ENCODE data around the gene SNCAIP.

The SNCAIP gene

DNA sequence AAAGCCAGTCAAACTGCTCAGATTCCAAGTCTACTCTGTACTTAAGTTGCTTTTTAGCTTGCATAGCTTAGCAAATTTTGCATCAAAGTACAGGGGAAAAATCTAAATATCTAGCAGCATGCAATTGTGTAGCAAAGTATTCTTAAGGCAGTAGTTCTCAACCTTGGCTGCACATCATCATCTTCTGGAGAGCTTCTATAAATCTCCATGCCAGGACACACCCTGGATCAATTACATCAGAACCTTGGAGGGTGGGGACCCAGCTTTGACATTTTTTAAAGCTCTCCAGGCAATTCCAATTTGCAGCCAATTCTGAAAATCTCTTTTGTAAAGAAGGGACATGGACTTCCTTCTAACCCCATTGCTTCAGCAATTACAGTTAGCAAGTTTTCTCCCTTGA is 187.5 kb downstream of the SNCAIP start:
- no peak overlapping the region for H3K4me3 ChIP-seq (ENCODE audit: low read depth, low read length)
- TF ChIP-seq, protein P1, sequence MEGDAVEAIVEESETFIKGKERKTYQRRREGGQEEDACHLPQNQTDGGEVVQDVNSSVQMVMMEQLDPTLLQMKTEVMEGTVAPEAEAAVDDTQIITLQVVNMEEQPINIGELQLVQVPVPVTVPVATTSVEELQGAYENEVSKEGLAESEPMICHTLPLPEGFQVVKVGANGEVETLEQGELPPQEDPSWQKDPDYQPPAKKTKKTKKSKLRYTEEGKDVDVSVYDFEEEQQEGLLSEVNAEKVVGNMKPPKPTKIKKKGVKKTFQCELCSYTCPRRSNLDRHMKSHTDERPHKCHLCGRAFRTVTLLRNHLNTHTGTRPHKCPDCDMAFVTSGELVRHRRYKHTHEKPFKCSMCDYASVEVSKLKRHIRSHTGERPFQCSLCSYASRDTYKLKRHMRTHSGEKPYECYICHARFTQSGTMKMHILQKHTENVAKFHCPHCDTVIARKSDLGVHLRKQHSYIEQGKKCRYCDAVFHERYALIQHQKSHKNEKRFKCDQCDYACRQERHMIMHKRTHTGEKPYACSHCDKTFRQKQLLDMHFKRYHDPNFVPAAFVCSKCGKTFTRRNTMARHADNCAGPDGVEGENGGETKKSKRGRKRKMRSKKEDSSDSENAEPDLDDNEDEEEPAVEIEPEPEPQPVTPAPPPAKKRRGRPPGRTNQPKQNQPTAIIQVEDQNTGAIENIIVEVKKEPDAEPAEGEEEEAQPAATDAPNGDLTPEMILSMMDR (IDR thresholded peaks at IDR 0.05; ENCODE audit: low read depth, low read length, missing control alignments) = no peak
- DNase-seq (ENCODE audit: low read depth) = no peak
- in situ Hi-C loops (cut with HindIII; ENCODE audit: low sequenced_read_pairs) = no loop called here

DNA sequence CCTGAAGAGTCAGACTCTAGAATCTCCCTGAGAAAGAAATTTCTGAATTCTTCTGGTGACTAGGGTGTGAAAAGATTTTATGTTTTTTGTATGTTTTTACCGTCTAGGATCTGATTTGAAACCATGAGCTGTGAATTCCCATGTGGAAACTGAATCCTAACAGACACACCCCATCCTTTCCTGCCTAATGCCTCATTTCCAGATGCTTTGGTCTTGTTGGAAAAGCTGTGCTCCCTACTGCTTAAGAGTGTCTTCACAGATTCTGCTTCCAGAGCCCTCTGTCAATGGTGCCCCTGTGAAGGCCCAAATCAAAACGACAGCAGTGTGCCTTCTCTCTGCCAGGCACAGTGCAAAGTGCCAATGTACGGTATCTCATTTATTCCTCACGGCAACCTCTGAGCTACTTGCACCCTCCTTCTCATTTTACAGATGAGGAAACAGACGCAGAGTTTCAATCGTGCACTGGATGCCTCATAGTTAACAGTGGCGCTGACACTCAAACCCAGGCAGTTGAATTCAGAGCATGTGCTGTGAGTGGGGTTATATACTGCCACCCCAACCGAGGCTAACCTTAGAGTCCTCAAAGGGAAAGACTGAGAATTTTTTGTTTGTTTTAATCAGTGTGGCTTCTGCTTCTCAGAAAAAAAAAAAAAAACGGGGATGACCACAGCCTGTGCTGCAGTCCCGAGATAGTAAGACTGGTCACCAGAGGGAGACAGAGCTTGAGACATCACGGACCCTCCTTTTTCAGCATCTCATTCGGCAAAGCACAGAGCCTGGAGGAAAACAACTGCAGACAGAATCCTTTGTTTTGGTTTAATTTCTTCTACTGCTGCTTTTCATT is 188.4 kb downstream of the SNCAIP start:
- DNase-seq (ENCODE audit: low read depth) = peak; percentile 57
- no peak overlapping the region for H3K4me3 ChIP-seq (ENCODE audit: low read depth, low read length)
- TF ChIP-seq, protein P1 (IDR thresholded peaks at IDR 0.05; ENCODE audit: low read depth, low read length, missing control alignments) = peak; percentile 73
- in situ Hi-C loops (cut with HindIII; ENCODE audit: low sequenced_read_pairs) = loop anchor here (25.0 kb wide), 1 partner anchor 862 kb away; no protein-coding TSS in a partner anchor

DNA sequence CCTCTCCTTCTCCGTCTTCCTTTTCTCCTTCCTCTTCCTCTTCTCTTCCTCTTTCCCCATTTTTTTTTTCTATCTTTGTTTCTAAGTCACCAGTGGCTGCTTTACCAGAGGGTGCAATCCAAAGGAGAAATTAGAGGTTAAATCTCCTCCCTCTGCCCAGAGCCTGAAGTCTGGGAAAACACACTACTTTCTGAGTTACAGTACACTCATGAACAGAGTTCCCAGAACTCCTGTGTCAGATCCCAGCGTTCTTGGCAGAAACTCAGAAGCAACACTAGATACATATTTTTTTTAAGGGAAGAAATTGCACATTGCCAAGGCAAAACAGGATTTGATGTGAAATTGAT is 189.0 kb downstream of the SNCAIP start:
- H3K4me3 ChIP-seq (ENCODE audit: low read depth, low read length) = no peak overlapping the region
- TF ChIP-seq, protein P1 (IDR thresholded peaks at IDR 0.05; ENCODE audit: low read depth, low read length, missing control alignments) = no peak
- in situ Hi-C loops (cut with HindIII; ENCODE audit: low sequenced_read_pairs) = loop anchor here (25.0 kb wide), 1 partner anchor 861 kb away; no protein-coding TSS in a partner anchor
- peak; percentile 6 for DNase-seq (ENCODE audit: low read depth)

DNA sequence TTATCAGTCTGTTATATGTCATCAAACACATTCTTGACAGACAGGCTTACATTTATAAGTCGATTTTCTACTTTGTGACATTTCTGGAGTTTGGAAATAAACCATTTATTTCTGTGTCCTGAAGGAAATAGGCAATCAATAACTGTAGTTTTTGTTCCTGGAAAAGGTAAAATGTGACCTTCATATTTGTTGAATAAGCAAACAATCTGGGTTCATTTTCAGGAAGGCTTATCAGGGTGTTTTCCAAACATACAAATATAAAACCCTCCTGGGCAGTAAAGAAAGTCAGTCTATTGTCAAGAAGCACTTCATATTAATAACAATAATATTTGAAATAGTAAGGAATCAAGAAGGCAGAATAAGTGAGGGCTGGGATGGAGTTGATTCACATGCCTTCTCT is 195.0 kb downstream of the SNCAIP start:
- in situ Hi-C loops (cut with HindIII; ENCODE audit: low sequenced_read_pairs) = loop anchor here (25.0 kb wide), 1 partner anchor 855 kb away; no protein-coding TSS in a partner anchor
- DNase-seq (ENCODE audit: low read depth) = no peak
- TF ChIP-seq, protein P1 (IDR thresholded peaks at IDR 0.05; ENCODE audit: low read depth, low read length, missing control alignments) = no peak

DNA sequence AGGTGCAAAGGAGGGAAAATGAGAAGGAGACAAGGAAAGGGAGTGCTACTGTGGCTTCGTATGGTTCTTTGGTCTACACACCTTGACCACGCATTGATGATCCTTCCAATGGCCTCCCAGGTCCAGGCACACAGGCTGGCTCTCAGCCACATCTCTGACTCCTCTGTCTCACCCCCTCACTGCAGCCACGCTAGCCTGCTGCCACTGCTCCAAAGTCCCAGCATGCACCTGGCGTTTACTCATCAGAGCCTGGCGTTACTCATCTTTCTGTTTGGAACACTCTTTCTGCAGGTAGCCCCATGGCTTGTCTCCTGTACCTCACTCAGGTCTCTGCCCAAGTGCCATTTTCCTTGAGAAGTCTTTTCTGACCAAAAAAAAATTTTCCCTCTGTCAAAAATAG is 195.5 kb downstream of the SNCAIP start:
- TF ChIP-seq, protein P1 (IDR thresholded peaks at IDR 0.05; ENCODE audit: low read depth, low read length, missing control alignments) = no peak
- in situ Hi-C loops (cut with HindIII; ENCODE audit: low sequenced_read_pairs) = loop anchor here (25.0 kb wide), 1 partner anchor 855 kb away; no protein-coding TSS in a partner anchor
- no peak for DNase-seq (ENCODE audit: low read depth)
- H3K4me3 ChIP-seq (ENCODE audit: low read depth, low read length) = no peak overlapping the region

More for the DNA sequence above, 195.0 kb downstream of the SNCAIP start:
- H3K4me3 ChIP-seq (ENCODE audit: low read depth, low read length) = no peak overlapping the region

DNA sequence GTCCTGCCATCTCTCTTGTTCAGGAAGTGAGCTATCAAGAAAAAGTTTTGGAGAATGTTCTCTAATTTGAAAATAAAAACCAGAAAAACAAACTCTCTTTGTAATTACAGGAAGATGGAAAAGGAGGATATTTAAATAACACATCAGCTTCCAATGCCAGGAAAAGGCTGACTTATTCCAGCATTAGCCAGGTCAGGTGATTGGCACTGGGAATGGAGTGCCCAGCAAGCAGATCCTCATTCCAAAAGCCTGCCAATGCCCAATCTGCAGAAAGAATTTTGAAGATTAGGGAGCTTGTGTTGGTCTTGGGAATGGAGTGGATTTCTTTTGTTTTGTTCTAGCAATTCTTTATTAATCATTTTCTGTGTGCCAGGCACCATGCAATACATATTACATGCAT is 196.6 kb downstream of the SNCAIP start:
- H3K4me3 ChIP-seq (ENCODE audit: low read depth, low read length) = no peak overlapping the region
- in situ Hi-C loops (cut with HindIII; ENCODE audit: low sequenced_read_pairs) = loop anchor here (25.0 kb wide), 1 partner anchor 854 kb away; no protein-coding TSS in a partner anchor
- DNase-seq (ENCODE audit: low read depth) = no peak
- TF ChIP-seq, protein P1 (IDR thresholded peaks at IDR 0.05; ENCODE audit: low read depth, low read length, missing control alignments) = no peak
